ENCODE results near the gene BCL11A.

- TF ChIP-seq CTCF (IDR thresholded peaks at IDR 0.05) (no peak), POLR2AphosphoS5 (IDR thresholded peaks at IDR 0.05) (no peak)
Observed at GRCh38 chr2:60544954-60545560, 8.4 kb downstream of the BCL11A start.
